HL-60 (cell line): ENCODE measurements around the gene GID4.

Experiments used
- DNase-seq, 2 experiments: peaks; one replicate each; pipeline ENCODE4 v3.0.0-alpha.2; 2010 to 2020; ENCODE audit warnings: low read depth in 1 of 2, low spot score in 1 of 2
- H3K27ac ChIP-seq: fragments of 250-450 bp; sonication (Bioruptor Pico); replicated peaks from 2 replicates; pipeline ENCODE4 v1.5.1; 2020; ENCODE audit warnings: mild to moderate bottlenecking, moderate library complexity
- H3K27me3 ChIP-seq: fragments of 250-450 bp; sonication (Bioruptor Pico); 2 replicates; pipeline ENCODE4 v1.5.1; 2021; ENCODE audit warnings: mild to moderate bottlenecking, moderate library complexity; ENCODE audit not compliant: insufficient read depth, poor library complexity, severe bottlenecking
- H3K4me3 ChIP-seq: replicated peaks from 2 replicates; pipeline ENCODE4 v1.5.1; 2011; ENCODE audit warnings: mild to moderate bottlenecking, control low read depth, low read length; ENCODE audit not compliant: insufficient read depth
- CTCF ChIP-seq: IDR thresholded peaks from one replicate; pipeline ENCODE4 v1.5.1; 2011; ENCODE audit warnings: low read length, control low read depth, inconsistent platforms; ENCODE audit not compliant: insufficient read depth
- GABPA ChIP-seq: IDR thresholded peaks from 2 replicates; pipeline ENCODE4 v1.6.1; 2012; ENCODE audit warnings: low read depth
- POLR2AphosphoS5 ChIP-seq: IDR thresholded peaks from 2 replicates; pipeline ENCODE4 v1.6.1; 2012; ENCODE audit warnings: low read depth
- REST ChIP-seq: IDR thresholded peaks from 2 replicates; pipeline ENCODE4 v1.6.1; 2012; ENCODE audit warnings: low read depth; ENCODE audit not compliant: insufficient replicate concordance
- SPI1 ChIP-seq: IDR thresholded peaks from 2 replicates; pipeline ENCODE4 v1.6.1; 2012; ENCODE audit warnings: low read depth, mild to moderate bottlenecking, borderline replicate concordance

GID4 gene

GRCh38 chr17:18004345-18004744, 34.9 kb upstream of the GID4 start:
- H3K4me3 ChIP-seq: no peak overlapping the region
- no peak for DNase-seq
- H3K27ac ChIP-seq: no peak overlapping the region
- no peaks in the 10 kb centered on the region for H3K27me3 ChIP-seq
- TF ChIP-seq SPI1 (no peak), POLR2AphosphoS5 (no peak), CTCF (no peak), GABPA (no peak), REST (no peak)

- no peaks in the 10 kb centered on the region for H3K27me3 ChIP-seq
- H3K4me3 ChIP-seq: no peak overlapping the region
- TF ChIP-seq CTCF: no peak
- TF ChIP-seq REST: no peak
- TF ChIP-seq POLR2AphosphoS5: no peak
- TF ChIP-seq SPI1: no peak
- TF ChIP-seq GABPA: no peak
- H3K27ac ChIP-seq: no peak overlapping the region
- no peak for DNase-seq
These were observed 34.3 kb upstream of the GID4 start for GRCh38 chr17:18004884-18005305.

- H3K27me3 ChIP-seq: no peaks in the 10 kb centered on the region
- no peak for DNase-seq
- no peak overlapping the region for H3K27ac ChIP-seq
- no peak overlapping the region for H3K4me3 ChIP-seq
- TF ChIP-seq GABPA: no peak
- TF ChIP-seq CTCF: no peak
- no peak for TF ChIP-seq POLR2AphosphoS5
- no peak for TF ChIP-seq SPI1
- TF ChIP-seq REST: no peak
These were observed 33.7 kb upstream of the GID4 start for GRCh38 chr17:18005496-18005895.
